Measurements from ENCODE around the gene KCNC3.

KCNC3 gene

GRCh38 chr19:50311723-50312635 is 17.2 kb downstream of the KCNC3 start:
- Histone ChIP-seq H3K4me2 (ENCODE audit: low read depth, low read length, poor library complexity, severe bottlenecking) (no peak overlapping the region), H4K20me1 (ENCODE audit: insufficient read depth, low read length, poor library complexity, severe bottlenecking) (no peaks in the 10 kb centered on the region), H3K9ac (ENCODE audit: low read depth, low read length, poor library complexity, severe bottlenecking) (no peak overlapping the region), H2AFZ (ENCODE audit: low read length) (no peak overlapping the region), H3K79me2 (ENCODE audit: insufficient read depth, low read length) (no peaks in the 10 kb centered on the region), H3K27me3 (ENCODE audit: insufficient read depth, low read length, poor library complexity, severe bottlenecking) (no peaks in the 10 kb centered on the region), H3K36me3 (ENCODE audit: insufficient read depth, low read length) (no peaks in the 10 kb centered on the region), H3F3A (ENCODE audit: low read depth) (no peaks in the 10 kb centered on the region), H3K9me3 (ENCODE audit: insufficient read depth, low read depth, low read length) (peaks cover 6% of the 10 kb centered on the region; the same call in 1 of the 2 replicates), H3K4me3 (ENCODE audit: low read length, poor library complexity, severe bottlenecking) (no peak overlapping the region), H3K9me2 (replicated peaks; ENCODE audit: low read depth, low read length) (no peaks in the 10 kb centered on the region), H3K4me1 (ENCODE audit: insufficient read depth, low read length, poor library complexity, severe bottlenecking) (no peaks in the 10 kb centered on the region)
- TF ChIP-seq EZH2phosphoT487 (IDR thresholded peaks at IDR 0.05; ENCODE audit: borderline replicate concordance) = no peak
- TF ChIP-seq, protein P1, sequence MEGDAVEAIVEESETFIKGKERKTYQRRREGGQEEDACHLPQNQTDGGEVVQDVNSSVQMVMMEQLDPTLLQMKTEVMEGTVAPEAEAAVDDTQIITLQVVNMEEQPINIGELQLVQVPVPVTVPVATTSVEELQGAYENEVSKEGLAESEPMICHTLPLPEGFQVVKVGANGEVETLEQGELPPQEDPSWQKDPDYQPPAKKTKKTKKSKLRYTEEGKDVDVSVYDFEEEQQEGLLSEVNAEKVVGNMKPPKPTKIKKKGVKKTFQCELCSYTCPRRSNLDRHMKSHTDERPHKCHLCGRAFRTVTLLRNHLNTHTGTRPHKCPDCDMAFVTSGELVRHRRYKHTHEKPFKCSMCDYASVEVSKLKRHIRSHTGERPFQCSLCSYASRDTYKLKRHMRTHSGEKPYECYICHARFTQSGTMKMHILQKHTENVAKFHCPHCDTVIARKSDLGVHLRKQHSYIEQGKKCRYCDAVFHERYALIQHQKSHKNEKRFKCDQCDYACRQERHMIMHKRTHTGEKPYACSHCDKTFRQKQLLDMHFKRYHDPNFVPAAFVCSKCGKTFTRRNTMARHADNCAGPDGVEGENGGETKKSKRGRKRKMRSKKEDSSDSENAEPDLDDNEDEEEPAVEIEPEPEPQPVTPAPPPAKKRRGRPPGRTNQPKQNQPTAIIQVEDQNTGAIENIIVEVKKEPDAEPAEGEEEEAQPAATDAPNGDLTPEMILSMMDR (conservative IDR thresholded peaks at IDR 0.05; ENCODE audit: low read length) = no peak

DNA sequence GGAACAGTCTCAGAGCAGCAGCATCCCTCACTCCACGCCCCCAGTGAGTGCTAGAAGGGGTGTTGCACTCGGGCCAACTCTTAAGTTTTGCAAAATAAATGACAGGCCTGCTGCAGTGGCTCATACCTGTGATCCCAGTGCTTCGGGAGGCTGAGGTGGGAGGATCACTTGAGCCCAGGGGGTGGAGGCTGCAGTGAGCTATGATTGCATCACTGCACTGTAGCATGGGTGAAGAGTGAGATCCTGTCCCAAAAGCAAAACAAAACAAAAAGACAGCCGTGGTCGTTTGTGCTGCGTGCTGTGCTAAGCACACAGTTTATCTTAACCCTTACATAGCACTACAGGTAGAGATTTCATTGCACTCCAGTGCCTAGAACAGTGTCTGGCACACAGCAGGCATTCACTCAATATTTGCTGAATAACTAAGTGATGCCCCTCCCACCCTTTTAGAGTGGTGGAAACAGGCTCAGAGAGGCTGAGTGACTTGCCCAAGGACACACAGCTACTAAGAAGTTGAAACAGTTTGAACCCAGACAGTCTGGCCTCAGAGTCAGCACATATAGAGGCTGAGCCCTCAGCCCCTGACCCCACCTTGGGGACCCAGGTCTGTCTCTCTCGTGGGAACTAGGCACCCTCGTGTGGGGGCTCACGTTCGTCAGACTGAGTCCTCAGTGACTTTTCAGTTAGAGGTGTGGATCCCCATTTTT is 18.3 kb downstream of the KCNC3 start:
- Histone ChIP-seq H3K9ac (ENCODE audit: low read depth, low read length, poor library complexity, severe bottlenecking) (no peak overlapping the region), H3K79me2 (ENCODE audit: insufficient read depth, low read length) (no peaks in the 10 kb centered on the region), H2AFZ (ENCODE audit: low read length) (no peak overlapping the region), H3K9me2 (replicated peaks; ENCODE audit: low read depth, low read length) (no peaks in the 10 kb centered on the region), H3K4me1 (ENCODE audit: insufficient read depth, low read length, poor library complexity, severe bottlenecking) (no peaks in the 10 kb centered on the region), H3K9me3 (ENCODE audit: insufficient read depth, low read depth, low read length) (peaks cover 6% of the 10 kb centered on the region; the same call in 1 of the 2 replicates), H4K20me1 (ENCODE audit: insufficient read depth, low read length, poor library complexity, severe bottlenecking) (no peaks in the 10 kb centered on the region), H3K36me3 (ENCODE audit: insufficient read depth, low read length) (no peaks in the 10 kb centered on the region), H3K4me3 (ENCODE audit: low read length, poor library complexity, severe bottlenecking) (no peak overlapping the region), H3K27me3 (ENCODE audit: insufficient read depth, low read length, poor library complexity, severe bottlenecking) (no peaks in the 10 kb centered on the region), H3K4me2 (ENCODE audit: low read depth, low read length, poor library complexity, severe bottlenecking) (no peak overlapping the region), H3F3A (ENCODE audit: low read depth) (no peaks in the 10 kb centered on the region)
- TF ChIP-seq, protein P1 (conservative IDR thresholded peaks at IDR 0.05; ENCODE audit: low read length) = no peak
- TF ChIP-seq EZH2phosphoT487 (IDR thresholded peaks at IDR 0.05; ENCODE audit: borderline replicate concordance) = no peak

DNA sequence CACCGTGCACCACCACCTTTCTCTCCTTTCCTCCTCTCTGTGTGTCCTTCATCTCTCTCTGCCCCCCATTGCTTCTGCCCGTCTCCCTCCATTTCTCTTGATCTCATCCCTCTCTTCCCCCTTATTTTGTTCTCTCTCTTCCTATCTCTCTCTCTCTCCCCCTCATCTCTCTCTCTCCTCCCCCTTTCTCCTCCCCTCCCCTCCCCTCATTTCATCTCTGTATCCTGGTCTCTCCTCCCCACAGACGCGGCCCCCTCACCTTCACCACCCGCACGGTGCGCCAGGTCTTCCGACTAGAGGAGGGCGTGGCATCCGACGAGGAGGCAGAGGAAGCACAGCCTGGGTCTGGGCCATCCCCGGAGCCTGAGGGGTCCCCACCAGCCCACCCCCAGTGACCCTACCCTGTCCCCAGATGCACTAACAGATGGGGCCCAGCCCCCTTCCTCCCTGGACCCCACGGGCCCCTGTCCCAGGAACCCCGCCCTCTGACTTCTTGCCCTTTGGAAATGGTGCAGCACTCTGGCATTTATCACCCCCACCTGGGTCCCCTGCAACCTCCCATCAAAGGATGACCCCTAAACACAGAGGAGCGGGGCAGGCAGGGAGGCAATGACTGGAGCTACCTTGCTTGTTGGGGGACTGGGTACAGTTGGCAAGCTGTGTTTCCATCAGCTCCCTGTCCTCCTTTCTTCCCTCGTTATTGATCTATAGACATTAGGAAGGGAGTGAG is 19.6 kb downstream of the KCNC3 start:
- H3K9me2 ChIP-seq (replicated peaks; ENCODE audit: low read depth, low read length) = no peaks in the 10 kb centered on the region
- no peaks in the 10 kb centered on the region for H3K27me3 ChIP-seq (ENCODE audit: insufficient read depth, low read length, poor library complexity, severe bottlenecking)
- H3K4me2 ChIP-seq (ENCODE audit: low read depth, low read length, poor library complexity, severe bottlenecking) = no peak overlapping the region
- no peaks in the 10 kb centered on the region for H3K4me1 ChIP-seq (ENCODE audit: insufficient read depth, low read length, poor library complexity, severe bottlenecking)
- H3K4me3 ChIP-seq (ENCODE audit: low read length, poor library complexity, severe bottlenecking) = no peak overlapping the region
- H3K79me2 ChIP-seq (ENCODE audit: insufficient read depth, low read length) = no peaks in the 10 kb centered on the region
- no peak overlapping the region for H3K9ac ChIP-seq (ENCODE audit: low read depth, low read length, poor library complexity, severe bottlenecking)
- H3K9me3 ChIP-seq (ENCODE audit: insufficient read depth, low read depth, low read length) = peaks cover 6% of the 10 kb centered on the region; the same call in 1 of the 2 replicates
- H4K20me1 ChIP-seq (ENCODE audit: insufficient read depth, low read length, poor library complexity, severe bottlenecking) = no peaks in the 10 kb centered on the region
- H2AFZ ChIP-seq (ENCODE audit: low read length) = no peak overlapping the region
- H3F3A ChIP-seq (ENCODE audit: low read depth) = no peaks in the 10 kb centered on the region
- TF ChIP-seq, protein P1 (conservative IDR thresholded peaks at IDR 0.05; ENCODE audit: low read length) = no peak
- no peak for TF ChIP-seq EZH2phosphoT487 (IDR thresholded peaks at IDR 0.05; ENCODE audit: borderline replicate concordance)
- no peaks in the 10 kb centered on the region for H3K36me3 ChIP-seq (ENCODE audit: insufficient read depth, low read length)

Data from Loucy (cell line).